HCT116 (cell line): Measurements from ENCODE around the gene SELPLG. TPM values are rescaled to one million over a fixed set of nuclear protein-coding genes. Genes with fewer than 3 reads are reported as not detected.

Experiments used
- ATAC-seq: fragments of 200-7000 bp; cut with Tn5 transposase; 2 replicates; pipeline ENCODE4 v1.9.1; 2020; ENCODE audit warnings: mild to moderate bottlenecking, moderate library complexity
- BruUV-seq: library from RNA; stranded (reverse); fragments of 400-500 nt; replicated peaks from 2 replicates; lab custom pipeline; 2021; lab: Mats Ljungman, UMichigan
- CTCF ChIA-PET: fragments of 300-600 bp; sonication (Branson Sonifier 250); formaldehyde crosslinking; loops from one replicate; lab custom pipeline; 2021; ENCODE audit warnings: antibody characterized with exemption; lab: Charles Lee
- POLR2A ChIA-PET: fragments of 300-600, 350-600 bp; sonication (Branson Sonifier 250); formaldehyde crosslinking; loops from one replicate; lab custom pipeline; 2021; ENCODE audit warnings: antibody characterized with exemption; lab: Charles Lee
- RAD21 ChIA-PET, 2 experiments: fragments of 300-600 bp; sonication (Branson Sonifier 250); formaldehyde crosslinking; loops; one replicate each; lab custom pipeline; 2023; ENCODE audit warnings: low total read pairs in 2 of 2; ENCODE audit not compliant: uncharacterized antibody in 2 of 2, unreplicated experiment in 2 of 2, low non-redundant PET in 1 of 2; lab: Charles Lee
- DNase-seq: peaks from one replicate; pipeline ENCODE4 v3.0.0-alpha.2; 2010; ENCODE audit warnings: low read depth, low spot score
- H2AFZ ChIP-seq: fragments of 200-600 bp; shearing (Covaris generic), sonication (generic); 2 replicates; pipeline ENCODE4 v1.6.1; 2017; ENCODE audit warnings: low read depth, mixed run types, mixed read lengths, antibody characterized with exemption, low read length; ENCODE audit not compliant: poor library complexity, severe bottlenecking
- H3K27ac ChIP-seq: 2 replicates; pipeline ENCODE4 v1.5.1; 2012; ENCODE audit warnings: low read depth, low read length
- H3K27me3 ChIP-seq: fragments of 200-600 bp; sonication (generic); 2 replicates; pipeline ENCODE4 v1.6.1; 2016; ENCODE audit warnings: mixed run types, low read length, mixed read lengths; ENCODE audit not compliant: insufficient read depth
- H3K36me3 ChIP-seq, 2 experiments: fragments of 200-500 bp in 1 of 2; fragments of 200-600 bp in 1 of 2; sonication (Bioruptor generic) in 1 of 2; sonication (generic) in 1 of 2; 2 replicates each; pipeline versions ENCODE4 v1.5.1 to v1.6.1; 2014 to 2016; ENCODE audit warnings: low read length in 2 of 2, inconsistent platforms in 1 of 2, mixed read lengths in 1 of 2, mixed run types in 1 of 2; ENCODE audit not compliant: insufficient read depth in 2 of 2, control insufficient read depth in 1 of 2
- H3K4me1 ChIP-seq, 2 experiments: fragments of 200-600 bp in 1 of 2; sonication (generic) in 1 of 2; 2 replicates each; pipeline versions ENCODE4 v1.5.1 to v1.6.1; 2012 to 2017; ENCODE audit warnings: low read length in 2 of 2, inconsistent platforms in 1 of 2, mild to moderate bottlenecking in 1 of 2, mixed read lengths in 1 of 2, mixed run types in 1 of 2, moderate library complexity in 1 of 2; ENCODE audit not compliant: insufficient read depth in 2 of 2, control insufficient read depth in 1 of 2
- H3K4me2 ChIP-seq: fragments of 200-600 bp; sonication (generic); 2 replicates; pipeline ENCODE4 v1.6.1; 2017; ENCODE audit warnings: mixed run types, low read length, mixed read lengths
- H3K4me3 ChIP-seq, 2 experiments: fragments of 200-600 bp in 1 of 2; sonication (generic) in 1 of 2; replicated peaks in 1 of 2; 2 replicates each; pipeline ENCODE4 v1.5.1; 2011 to 2016; ENCODE audit warnings: low read length in 2 of 2, control low read depth in 1 of 2, low read depth in 1 of 2, mild to moderate bottlenecking in 1 of 2, mixed read lengths in 1 of 2, mixed run types in 1 of 2
- H3K79me2 ChIP-seq: fragments of 200-600 bp; sonication (generic); 2 replicates; pipeline ENCODE4 v1.6.1; 2017; ENCODE audit warnings: mild to moderate bottlenecking, mixed run types, low read length, moderate library complexity, mixed read lengths; ENCODE audit not compliant: insufficient read depth
- H3K9ac ChIP-seq: fragments of 200-600 bp; sonication (generic); 2 replicates; pipeline ENCODE4 v1.6.1; 2016; ENCODE audit warnings: low read length, mixed read lengths
- H3K9me2 ChIP-seq: fragments of 200-600 bp; sonication (generic), shearing (Covaris generic); 2 replicates; pipeline ENCODE4 v1.6.1; 2017; ENCODE audit warnings: mixed run types, mild to moderate bottlenecking, moderate library complexity; ENCODE audit not compliant: insufficient read depth
- H3K9me3 ChIP-seq, 2 experiments: fragments of 200-500 bp in 1 of 2; fragments of 200-600 bp in 1 of 2; sonication (Bioruptor generic) in 1 of 2; sonication (generic) in 1 of 2; 2 replicates each; pipeline ENCODE4 v1.6.1; 2014 to 2017; ENCODE audit warnings: low read length in 2 of 2, mixed read lengths in 2 of 2, inconsistent platforms in 1 of 2, low read depth in 1 of 2, mild to moderate bottlenecking in 1 of 2, mixed run types in 1 of 2, moderate library complexity in 1 of 2; ENCODE audit not compliant: control insufficient read depth in 1 of 2, insufficient read depth in 1 of 2
- H4K20me1 ChIP-seq: fragments of 200-600 bp; sonication (generic), shearing (Covaris generic); 2 replicates; pipeline ENCODE4 v1.6.1; 2017; ENCODE audit warnings: mixed run types, mild to moderate bottlenecking, moderate library complexity; ENCODE audit not compliant: insufficient read depth
- CBX3 ChIP-seq: IDR thresholded peaks from 2 replicates; pipeline ENCODE4 v1.6.1; 2012; ENCODE audit warnings: low read depth
- ELF1 ChIP-seq: IDR thresholded peaks from 2 replicates; pipeline ENCODE4 v1.6.1; 2012; ENCODE audit warnings: low read depth, borderline replicate concordance
- MAX ChIP-seq: IDR thresholded peaks from 2 replicates; pipeline ENCODE4 v1.6.1; 2012
- RAD21 ChIP-seq: IDR thresholded peaks from 2 replicates; pipeline ENCODE4 v1.6.1; 2012; ENCODE audit warnings: low read depth, mild to moderate bottlenecking
- REST ChIP-seq: IDR thresholded peaks from 2 replicates; pipeline ENCODE4 v1.6.1; 2012; ENCODE audit warnings: low read depth
- SP1 ChIP-seq: IDR thresholded peaks from 2 replicates; pipeline ENCODE4 v1.6.1; 2012; ENCODE audit warnings: low read depth
- YY1 ChIP-seq: IDR thresholded peaks from 2 replicates; pipeline ENCODE4 v1.6.1; 2011; ENCODE audit warnings: low read length, low read depth, moderate library complexity, mild to moderate bottlenecking; ENCODE audit not compliant: insufficient replicate concordance; ENCODE audit errors: extremely low read depth
- intact Hi-C: fragments of 100-400 bp; cut with micrococcal nuclease; formaldehyde crosslinking; loops from 2 replicates; pipeline ENCODE4 v1.10.0; 2022
- total RNA-seq: library from RNA; stranded (reverse); gene quantifications from one replicate; pipeline ENCODE4 v1.2.1, GENCODE V29; 2021; ENCODE audit not compliant: unreplicated experiment
- TF ChIP-seq, protein P1 (sequence below): IDR thresholded peaks from 2 replicates; pipeline ENCODE4 v1.6.1; 2011; ENCODE audit warnings: mild to moderate bottlenecking, low read length, moderate library complexity; ENCODE audit not compliant: insufficient replicate concordance; ENCODE audit errors: extremely low read depth

The SELPLG gene
- total RNA-seq, 1 experiment from 2014 or later, result 1.2 TPM

DNA sequence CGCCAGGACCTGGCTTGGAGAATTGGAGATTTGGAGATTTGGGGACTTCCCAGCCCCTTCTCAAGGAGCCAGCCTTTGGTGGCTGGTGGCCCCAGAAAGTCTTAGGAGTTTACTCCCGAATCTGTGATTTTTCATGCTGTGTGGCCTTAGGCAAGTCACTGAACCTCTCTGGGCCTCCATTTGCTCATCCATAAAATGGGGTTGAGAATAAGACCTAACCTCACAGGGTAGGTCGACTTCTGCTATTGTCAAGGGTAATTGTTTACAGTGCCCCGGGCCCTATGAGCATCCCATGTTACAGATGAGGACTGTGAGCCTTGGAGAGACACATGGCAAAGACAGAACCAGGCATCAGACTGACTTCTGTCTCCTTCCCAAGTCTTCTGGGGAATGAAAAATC is 19.7 kb downstream of the SELPLG start:
- no peak for TF ChIP-seq SP1
- no peak for TF ChIP-seq CBX3
- TF ChIP-seq YY1, result no peak
- no peak for TF ChIP-seq REST
- TF ChIP-seq ELF1, result no peak
- no peak for TF ChIP-seq RAD21
- no peak for TF ChIP-seq MAX
- TF ChIP-seq, protein P1, sequence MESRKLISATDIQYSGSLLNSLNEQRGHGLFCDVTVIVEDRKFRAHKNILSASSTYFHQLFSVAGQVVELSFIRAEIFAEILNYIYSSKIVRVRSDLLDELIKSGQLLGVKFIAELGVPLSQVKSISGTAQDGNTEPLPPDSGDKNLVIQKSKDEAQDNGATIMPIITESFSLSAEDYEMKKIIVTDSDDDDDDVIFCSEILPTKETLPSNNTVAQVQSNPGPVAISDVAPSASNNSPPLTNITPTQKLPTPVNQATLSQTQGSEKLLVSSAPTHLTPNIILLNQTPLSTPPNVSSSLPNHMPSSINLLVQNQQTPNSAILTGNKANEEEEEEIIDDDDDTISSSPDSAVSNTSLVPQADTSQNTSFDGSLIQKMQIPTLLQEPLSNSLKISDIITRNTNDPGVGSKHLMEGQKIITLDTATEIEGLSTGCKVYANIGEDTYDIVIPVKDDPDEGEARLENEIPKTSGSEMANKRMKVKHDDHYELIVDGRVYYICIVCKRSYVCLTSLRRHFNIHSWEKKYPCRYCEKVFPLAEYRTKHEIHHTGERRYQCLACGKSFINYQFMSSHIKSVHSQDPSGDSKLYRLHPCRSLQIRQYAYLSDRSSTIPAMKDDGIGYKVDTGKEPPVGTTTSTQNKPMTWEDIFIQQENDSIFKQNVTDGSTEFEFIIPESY, result no peak
- Histone ChIP-seq H3K4me2 (no peak overlapping the region), H4K20me1 (no peaks in the 10 kb centered on the region), H2AFZ (no peak overlapping the region), H3K79me2 (no peaks in the 10 kb centered on the region), H3K9me3 (peaks cover 0 to 6% of the 10 kb centered on the region in 2 experiments; a peak in 1 of 4 replicates), H3K27ac (no peak overlapping the region), H3K4me1 (peaks cover 15 to 29% of the 10 kb centered on the region in 2 experiments), H3K36me3 (no peaks in the 10 kb centered on the region), H3K27me3 (no peaks in the 10 kb centered on the region), H3K9ac (no peak overlapping the region), H3K9me2 (no peaks in the 10 kb centered on the region), H3K4me3 (no peak overlapping the region)
- ATAC-seq (no peak), DNase-seq (no peak)
- RAD21 ChIA-PET, result no interaction called here
- intact Hi-C loops, result loop anchor here (10.0 kb wide), 2 partner anchors 279 to 699 kb away; partner anchors contain the start of gene CMKLR1
- POLR2A ChIA-PET, result no interaction called here
- CTCF ChIA-PET, result no interaction called here
- no TSS peak for BruUV-seq
